CD4-positive, alpha-beta T cell (primary cell): ENCODE data around the gene NFKB1. TPM values are rescaled to one million over a fixed set of nuclear protein-coding genes. Genes with fewer than 3 reads are reported as not detected.

ENCODE experiments used
- ATAC-seq: fragments of 200-7000 bp; cut with Tn5 transposase; one replicate; pipeline ENCODE4 v1.10.0; 2022; ENCODE audit warnings: mild to moderate bottlenecking; ENCODE audit not compliant: poor library complexity
- CTCF ChIA-PET: fragments of 350-600 bp; sonication (Branson Sonifier 250); formaldehyde crosslinking; loops from one replicate; lab custom pipeline; 2021; ENCODE audit warnings: antibody characterized with exemption, inconsistent platforms; lab: Charles Lee
- POLR2A ChIA-PET: fragments of 350-600 bp; sonication (Branson Sonifier 250); formaldehyde crosslinking; loops from one replicate; lab custom pipeline; 2021; ENCODE audit warnings: antibody characterized with exemption, inconsistent platforms; lab: Charles Lee
- DNase-seq, 14 experiments: peaks; one replicate each; pipeline ENCODE4 v3.0.0-alpha.2; 2013 to 2020; ENCODE audit warnings: mixed read lengths in 2 of 14
- H3K27ac ChIP-seq, 2 donors: one replicate each; pipeline versions ENCODE4 v1.5.1 to v1.7.0; 2013; ENCODE audit warnings: low read length in 2 of 2, low read depth in 1 of 2, mild to moderate bottlenecking in 1 of 2
- H3K27me3 ChIP-seq, 2 experiments: 1 replicate in 1 of 2; 2 replicates in 1 of 2; pipeline versions ENCODE4 v1.6.1 to v1.7.0; 2013; ENCODE audit warnings: low read length in 2 of 2, control low read depth in 1 of 2, mild to moderate bottlenecking in 1 of 2, moderate library complexity in 1 of 2; ENCODE audit not compliant: insufficient read depth in 2 of 2, control insufficient read depth in 1 of 2
- H3K36me3 ChIP-seq: one replicate; pipeline ENCODE4 v1.6.1; 2013; ENCODE audit warnings: low read length, control low read depth; ENCODE audit not compliant: insufficient read depth
- H3K4me1 ChIP-seq: one replicate; pipeline ENCODE4 v1.6.1; 2013; ENCODE audit warnings: low read length, control low read depth; ENCODE audit not compliant: insufficient read depth
- H3K4me3 ChIP-seq: one replicate; pipeline ENCODE4 v1.5.1; 2013; ENCODE audit warnings: mild to moderate bottlenecking, low read length, moderate library complexity
- H3K9me3 ChIP-seq, 2 experiments: 1 replicate in 1 of 2; 2 replicates in 1 of 2; pipeline versions ENCODE4 v1.6.1 to v1.7.0; 2013; ENCODE audit warnings: low read length in 2 of 2, mild to moderate bottlenecking in 2 of 2, control low read depth in 1 of 2, moderate library complexity in 1 of 2; ENCODE audit not compliant: control insufficient read depth in 1 of 2, insufficient read depth in 1 of 2
- H3K27ac Mint-ChIP-seq: one replicate; pipeline ENCODE4 v1.8.0; 2020; ENCODE audit warnings: mixed read lengths
- H3K27me3 Mint-ChIP-seq: one replicate; pipeline ENCODE4 v1.8.0; 2021; ENCODE audit warnings: mixed read lengths
- H3K36me3 Mint-ChIP-seq: one replicate; pipeline ENCODE4 v1.8.0; 2021; ENCODE audit warnings: low read depth, mixed read lengths
- H3K4me1 Mint-ChIP-seq: one replicate; pipeline ENCODE4 v1.8.0; 2021; ENCODE audit warnings: low read depth, mixed read lengths
- H3K4me3 Mint-ChIP-seq: one replicate; pipeline ENCODE4 v1.8.0; 2020; ENCODE audit warnings: mild to moderate bottlenecking, mixed read lengths
- H3K9me3 Mint-ChIP-seq: one replicate; pipeline ENCODE4 v1.8.0; 2020; ENCODE audit warnings: mixed read lengths
- CTCF ChIP-seq: fragments of 200-600 bp; IDR thresholded peaks from one replicate; pipeline ENCODE4 v1.8.0; 2022; ENCODE audit warnings: antibody characterized with exemption, mild to moderate bottlenecking
- intact Hi-C, 2 experiments: fragments of 100-400 bp; cut with DNase I in 1 of 2; cut with micrococcal nuclease in 1 of 2; formaldehyde crosslinking; loops; one replicate each; pipeline versions ENCODE4 v1.15.1 to v1.9.0; 2023 to 2025; cut with DNase I, micrococcal nuclease
- total RNA-seq, 174 experiments: library from RNA in 2 of 174; stranded (reverse) in 2 of 174; gene quantifications; one replicate each; pipeline ENCODE4 v1.2.3 and lab custom pipeline; 2021 to 2026

Gene NFKB1
- total RNA-seq, 2 experiments from 2014 or later, result 134 TPM

GRCh38 chr4:102501447-102501696 is 213 bp downstream of the NFKB1 start:
- peak overlapping the region; percentile 96 for H3K4me3 ChIP-seq
- Mint-ChIP-seq H3K4me1 (peaks cover 45% of the 10 kb centered on the region), H3K4me3 (peak overlapping the region; percentile 92), H3K27me3 (no peaks in the 10 kb centered on the region), H3K27ac (peak overlapping the region; percentile 94), H3K36me3 (peaks cover 26% of the 10 kb centered on the region), H3K9me3 (no peaks in the 10 kb centered on the region)
- POLR2A ChIA-PET, result interaction anchor here (1.1 to 4.6 kb wide), 18 partner anchors 8 to 574 kb away, joined by 3 to 44 read pairs (median 5); partner anchors contain the start of genes CISD2, MANBA, SLC9B1 and UBE2D3
- H3K27me3 ChIP-seq, result no peaks in the 10 kb centered on the region
- H3K4me1 ChIP-seq, result peaks cover 11% of the 10 kb centered on the region
- no peak for DNase-seq
- no peaks in the 10 kb centered on the region for H3K36me3 ChIP-seq
- CTCF ChIA-PET, result interaction anchor here (1.0 kb wide), 1 partner anchor 119 kb away, joined by 3 read pairs; no protein-coding TSS in a partner anchor
- peak overlapping the region; percentile 99 to 100 for H3K27ac ChIP-seq
- no peak for TF ChIP-seq CTCF
- intact Hi-C loops, result loop anchor here (5.0 kb wide), 3 partner anchors 36 to 326 kb away; partner anchors contain the start of gene UBE2D3 (in 1 of the 2)
- ATAC-seq, result no peak
- no peaks in the 10 kb centered on the region for H3K9me3 ChIP-seq

GRCh38 chr4:102502543-102502818 is 1.3 kb downstream of the NFKB1 start:
- DNase-seq (no peak), ATAC-seq (no peak)
- peak overlapping the region; percentile 96 for H3K4me3 ChIP-seq
- H3K27me3 ChIP-seq, result no peaks in the 10 kb centered on the region
- intact Hi-C loops, result loop anchor here (1.0 to 5.0 kb wide), 4 partner anchors 35 to 325 kb away; partner anchors contain the start of gene UBE2D3 (in 2 of the 2)
- H3K36me3 ChIP-seq, result no peaks in the 10 kb centered on the region
- CTCF ChIA-PET, result interaction anchor here (1.0 kb wide), 1 partner anchor 27 kb away, joined by 3 read pairs; no protein-coding TSS in a partner anchor
- Mint-ChIP-seq H3K36me3 (peaks cover 26% of the 10 kb centered on the region), H3K27me3 (no peaks in the 10 kb centered on the region), H3K4me3 (peak overlapping the region; percentile 98), H3K27ac (peak overlapping the region; percentile 94), H3K9me3 (no peaks in the 10 kb centered on the region), H3K4me1 (peaks cover 55% of the 10 kb centered on the region)
- POLR2A ChIA-PET, result interaction anchor here (0.8 to 4.6 kb wide), 12 partner anchors 17 to 367 kb away, joined by 3 to 44 read pairs (median 8); partner anchors contain the start of genes MANBA and UBE2D3
- peak overlapping the region; percentile 99 to 100 for H3K27ac ChIP-seq
- H3K4me1 ChIP-seq, result peaks cover 11% of the 10 kb centered on the region
- no peaks in the 10 kb centered on the region for H3K9me3 ChIP-seq
- TF ChIP-seq CTCF, result no peak

- peak overlapping the region; percentile 98 for H3K4me3 Mint-ChIP-seq
- no peaks in the 10 kb centered on the region for H3K9me3 ChIP-seq
- no peaks in the 10 kb centered on the region for H3K9me3 Mint-ChIP-seq
- H3K27ac Mint-ChIP-seq, result peak overlapping the region; percentile 94
- H3K36me3 Mint-ChIP-seq, result peaks cover 26% of the 10 kb centered on the region
- H3K4me1 Mint-ChIP-seq, result peaks cover 62% of the 10 kb centered on the region
- no peaks in the 10 kb centered on the region for H3K36me3 ChIP-seq
- intact Hi-C loops, result loop anchor here (1.0 to 5.0 kb wide), 4 partner anchors 15 to 324 kb away; partner anchors contain the start of gene UBE2D3 (in 1 of the 2)
- ATAC-seq (no peak), DNase-seq (peak in 3 of 14 experiments; percentile 22 to 40 (median 28))
- CTCF ChIA-PET, result no interaction called here
- H3K27ac ChIP-seq, result peak overlapping the region in 1 of 2 donors; percentile 99
- peak overlapping the region; percentile 96 for H3K4me3 ChIP-seq
- TF ChIP-seq CTCF, result no peak
- H3K27me3 Mint-ChIP-seq, result no peaks in the 10 kb centered on the region
- H3K27me3 ChIP-seq, result no peaks in the 10 kb centered on the region
- H3K4me1 ChIP-seq, result peaks cover 11% of the 10 kb centered on the region
- POLR2A ChIA-PET, result interaction anchor here (0.6 to 4.6 kb wide), 8 partner anchors 16 to 366 kb away, joined by 3 to 44 read pairs (median 6); partner anchors contain the start of gene UBE2D3
Observed at GRCh38 chr4:102503301-102503746, 2.2 kb downstream of the NFKB1 start.
